HS-5 (cell line): ENCODE measurements around the gene ZSCAN29.
A peak's percentile ranks its signal among the peaks of the same experiment; 100 is the strongest.

Source experiments
- DNase-seq: peaks from one replicate; pipeline ENCODE4 v3.0.0-alpha.2; 2012; ENCODE audit warnings: low read depth

Gene ZSCAN29

GRCh38 chr15:43347114-43347513, 23.7 kb downstream of the ZSCAN29 start:
- no peak for DNase-seq

- no peak for DNase-seq
Observed at GRCh38 chr15:43346305-43346704, 24.5 kb downstream of the ZSCAN29 start.

GRCh38 chr15:43330780-43331087, 40.1 kb downstream of the ZSCAN29 start:
- no peak for DNase-seq

GRCh38 chr15:43329960-43330779, 40.7 kb downstream of the ZSCAN29 start, which contains the start of gene LCMT2:
LCMT2 (minus strand) TSS chr15:43330573; CDS start chr15:43330489, 84 bp downstream.
- peak; percentile 87 for DNase-seq

- no peak for DNase-seq
Observed at GRCh38 chr15:43329217-43329959, 41.5 kb downstream of the ZSCAN29 start.

GRCh38 chr15:43325039-43325684, 45.7 kb downstream of the ZSCAN29 start:
- no peak for DNase-seq

- no peak for DNase-seq
Observed at GRCh38 chr15:43318990-43319771, 51.7 kb downstream of the ZSCAN29 start.

- no peak for DNase-seq
Observed at GRCh38 chr15:43317566-43318184, 53.2 kb downstream of the ZSCAN29 start.

- DNase-seq: no peak
Observed at GRCh38 chr15:43316971-43317346, 53.9 kb downstream of the ZSCAN29 start.

GRCh38 chr15:43316016-43316970, 54.5 kb downstream of the ZSCAN29 start:
- DNase-seq: no peak

- DNase-seq: no peak
Observed at GRCh38 chr15:43314171-43314570, 56.7 kb downstream of the ZSCAN29 start.

- DNase-seq: no peak
Observed at GRCh38 chr15:43312378-43312777, 58.5 kb downstream of the ZSCAN29 start.
